Activated CD8-positive, alpha-beta T cell treated with anti-CD3 and anti-CD28 coated beads for 36 hours (primary cell): ENCODE data around the gene TSC22D1. TPM values are rescaled to one million over a fixed set of nuclear protein-coding genes. Genes with fewer than 3 reads are reported as not detected.

Experiments
- ATAC-seq: fragments of 200-7000 bp; cut with Tn5 transposase; one replicate; pipeline ENCODE4 v1.10.0; 2021; ENCODE audit warnings: mild to moderate bottlenecking, moderate library complexity
- CTCF ChIA-PET: fragments of 350-600 bp; sonication (Branson Sonifier 250); formaldehyde crosslinking; loops from one replicate; lab custom pipeline; 2021; ENCODE audit warnings: antibody characterized with exemption; lab: Charles Lee
- POLR2A ChIA-PET: fragments of 350-600 bp; sonication (Branson Sonifier 250); formaldehyde crosslinking; loops from one replicate; lab custom pipeline; 2021; ENCODE audit warnings: antibody characterized with exemption; lab: Charles Lee
- DNase-seq: peaks from one replicate; pipeline ENCODE4 v3.0.0-alpha.2; 2020
- H3K27ac Mint-ChIP-seq: one replicate; pipeline ENCODE4 v1.8.0; 2021; ENCODE audit warnings: mild to moderate bottlenecking, mixed read lengths
- H3K27me3 Mint-ChIP-seq: one replicate; pipeline ENCODE4 v1.8.0; 2021; ENCODE audit warnings: mixed read lengths
- H3K36me3 Mint-ChIP-seq: one replicate; pipeline ENCODE4 v1.8.0; 2021; ENCODE audit warnings: low read depth, mixed read lengths
- H3K4me1 Mint-ChIP-seq: one replicate; pipeline ENCODE4 v1.8.0; 2021; ENCODE audit warnings: low read depth, mixed read lengths
- H3K4me3 Mint-ChIP-seq: one replicate; pipeline ENCODE4 v1.8.0; 2021; ENCODE audit warnings: mild to moderate bottlenecking, moderate library complexity, mixed read lengths
- H3K9me3 Mint-ChIP-seq: one replicate; pipeline ENCODE4 v1.8.0; 2021; ENCODE audit warnings: mixed read lengths
- intact Hi-C: fragments of 100-400 bp; cut with micrococcal nuclease; formaldehyde crosslinking; loops from one replicate; pipeline ENCODE4 v1.10.0; 2022
- total RNA-seq, 2 experiments: library from RNA; stranded (reverse); gene quantifications; one replicate each; pipeline ENCODE4 v1.2.3, GENCODE V29; 2021
- TF ChIP-seq, protein P1 (sequence below): fragments of 200-600 bp; IDR thresholded peaks from one replicate; pipeline ENCODE4 v1.8.0; 2022; ENCODE audit warnings: antibody characterized with exemption, mild to moderate bottlenecking

Gene TSC22D1
- total RNA-seq, 2 experiments from 2014 or later = 7.6 to 9.6 TPM

DNA sequence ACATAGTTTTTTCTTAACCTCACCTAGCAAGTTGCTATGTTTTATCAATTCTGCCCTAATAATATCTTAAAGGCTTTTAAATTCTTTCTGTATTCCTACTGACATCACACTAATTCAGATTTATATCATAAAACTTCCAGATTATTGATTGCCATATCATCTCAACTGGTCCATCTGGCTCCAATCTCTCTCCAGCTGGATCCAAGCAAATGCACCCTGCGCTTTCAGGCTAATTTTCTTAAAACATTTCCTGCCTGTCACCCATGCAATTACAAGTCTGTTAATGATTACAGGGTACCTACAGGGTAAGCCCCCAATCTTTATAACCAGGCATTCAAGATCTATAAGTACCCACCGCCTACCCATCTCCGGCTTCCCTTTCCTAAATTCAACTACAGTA lies 107.3 kb downstream of the TSC22D1 start:
- CTCF ChIA-PET = interaction anchor here (0.8 to 5.2 kb wide), 10 partner anchors 10 to 573 kb away, joined by 3 to 21 read pairs (median 6); no protein-coding TSS in a partner anchor
- Mint-ChIP-seq H3K27ac (no peak overlapping the region), H3K4me1 (no peaks in the 10 kb centered on the region), H3K36me3 (no peaks in the 10 kb centered on the region), H3K9me3 (no peaks in the 10 kb centered on the region), H3K4me3 (no peak overlapping the region), H3K27me3 (no peaks in the 10 kb centered on the region)
- DNase-seq = no peak
- TF ChIP-seq, protein P1, sequence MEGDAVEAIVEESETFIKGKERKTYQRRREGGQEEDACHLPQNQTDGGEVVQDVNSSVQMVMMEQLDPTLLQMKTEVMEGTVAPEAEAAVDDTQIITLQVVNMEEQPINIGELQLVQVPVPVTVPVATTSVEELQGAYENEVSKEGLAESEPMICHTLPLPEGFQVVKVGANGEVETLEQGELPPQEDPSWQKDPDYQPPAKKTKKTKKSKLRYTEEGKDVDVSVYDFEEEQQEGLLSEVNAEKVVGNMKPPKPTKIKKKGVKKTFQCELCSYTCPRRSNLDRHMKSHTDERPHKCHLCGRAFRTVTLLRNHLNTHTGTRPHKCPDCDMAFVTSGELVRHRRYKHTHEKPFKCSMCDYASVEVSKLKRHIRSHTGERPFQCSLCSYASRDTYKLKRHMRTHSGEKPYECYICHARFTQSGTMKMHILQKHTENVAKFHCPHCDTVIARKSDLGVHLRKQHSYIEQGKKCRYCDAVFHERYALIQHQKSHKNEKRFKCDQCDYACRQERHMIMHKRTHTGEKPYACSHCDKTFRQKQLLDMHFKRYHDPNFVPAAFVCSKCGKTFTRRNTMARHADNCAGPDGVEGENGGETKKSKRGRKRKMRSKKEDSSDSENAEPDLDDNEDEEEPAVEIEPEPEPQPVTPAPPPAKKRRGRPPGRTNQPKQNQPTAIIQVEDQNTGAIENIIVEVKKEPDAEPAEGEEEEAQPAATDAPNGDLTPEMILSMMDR = no peak
- ATAC-seq = no peak
- intact Hi-C loops = loop anchor here (2.0 kb wide), 1 partner anchor 564 kb away; no protein-coding TSS in a partner anchor
- POLR2A ChIA-PET = interaction anchor here (1.1 kb wide), 1 partner anchor 10 kb away, joined by 3 read pairs; no protein-coding TSS in a partner anchor

DNA sequence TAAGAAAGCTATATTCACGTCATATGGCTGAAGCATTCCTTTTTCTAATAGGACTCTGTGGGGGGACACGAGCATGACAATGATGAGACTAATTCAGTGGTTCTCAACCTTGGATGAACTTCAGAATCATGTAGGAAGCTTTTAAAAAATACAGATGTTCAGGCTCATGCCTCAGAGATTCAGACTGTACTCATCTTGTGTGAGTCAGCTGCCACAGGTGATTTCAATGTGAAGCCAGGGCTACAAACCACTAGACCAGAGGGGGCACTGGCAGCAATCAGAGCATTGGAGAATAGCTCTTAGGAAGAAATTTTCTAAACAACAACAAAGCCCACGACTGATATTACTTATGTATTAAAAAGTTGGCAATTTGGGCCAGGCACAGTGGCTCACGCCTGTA lies 110.8 kb downstream of the TSC22D1 start:
- Mint-ChIP-seq H3K4me1 (no peaks in the 10 kb centered on the region), H3K9me3 (no peaks in the 10 kb centered on the region), H3K36me3 (no peaks in the 10 kb centered on the region), H3K27me3 (no peaks in the 10 kb centered on the region), H3K27ac (no peak overlapping the region), H3K4me3 (no peak overlapping the region)
- POLR2A ChIA-PET = interaction anchor here (0.6 kb wide), 1 partner anchor 568 kb away, joined by 3 read pairs; no protein-coding TSS in a partner anchor
- intact Hi-C loops = no loop called here
- ATAC-seq (no peak), DNase-seq (no peak)
- TF ChIP-seq, protein P1 = no peak
- CTCF ChIA-PET = interaction anchor here (1.3 to 3.2 kb wide), 4 partner anchors 8 to 560 kb away, joined by 3 to 10 read pairs (median 4); no protein-coding TSS in a partner anchor

DNA sequence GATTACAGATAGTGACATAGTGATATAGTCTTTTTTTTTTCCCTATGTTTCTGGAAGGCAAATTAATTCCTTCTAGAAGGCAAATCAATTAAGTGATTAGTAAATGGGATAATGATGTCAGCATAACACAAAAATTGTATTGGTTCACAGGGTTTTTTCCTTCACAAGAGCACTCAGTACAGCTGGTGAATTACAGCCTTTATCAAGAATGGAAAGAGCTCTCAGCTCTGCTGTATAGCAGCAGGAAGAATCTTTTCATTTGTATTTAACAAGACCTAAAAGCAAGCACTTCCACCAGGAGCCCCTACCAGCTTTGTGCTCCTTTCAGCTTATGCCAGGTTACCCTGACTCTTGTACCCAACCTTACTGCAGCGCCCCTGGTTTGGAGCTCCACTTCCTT lies 111.7 kb downstream of the TSC22D1 start:
- H3K4me3 Mint-ChIP-seq = no peak overlapping the region
- POLR2A ChIA-PET = no interaction called here
- intact Hi-C loops = no loop called here
- TF ChIP-seq, protein P1 = no peak
- H3K9me3 Mint-ChIP-seq = no peaks in the 10 kb centered on the region
- no peaks in the 10 kb centered on the region for H3K4me1 Mint-ChIP-seq
- H3K36me3 Mint-ChIP-seq = no peaks in the 10 kb centered on the region
- no peak overlapping the region for H3K27ac Mint-ChIP-seq
- no peaks in the 10 kb centered on the region for H3K27me3 Mint-ChIP-seq
- ATAC-seq (no peak), DNase-seq (no peak)
- CTCF ChIA-PET = interaction anchor here (1.3 to 3.2 kb wide), 3 partner anchors 9 to 19 kb away, joined by 3 to 10 read pairs (median 3); no protein-coding TSS in a partner anchor

DNA sequence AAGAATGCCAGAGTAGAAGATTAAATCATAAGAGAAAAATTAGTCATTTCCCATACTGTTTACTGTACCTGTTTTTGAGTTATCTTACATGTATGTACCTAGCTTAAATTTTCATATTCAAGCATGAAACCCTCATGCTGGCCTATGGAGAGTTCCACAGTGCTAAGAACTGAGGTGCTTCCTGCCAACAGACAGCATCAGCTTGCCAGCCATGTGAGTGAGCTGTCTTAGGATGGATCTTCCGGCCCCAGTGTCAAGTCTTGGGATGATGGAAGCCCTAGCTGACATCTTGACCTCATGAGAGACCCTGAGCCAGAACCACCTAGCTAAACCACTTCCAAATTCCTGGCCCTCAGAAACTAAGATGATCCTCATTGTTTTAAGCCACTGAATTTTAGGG lies 112.4 kb downstream of the TSC22D1 start:
- Mint-ChIP-seq H3K27me3 (no peaks in the 10 kb centered on the region), H3K4me1 (no peaks in the 10 kb centered on the region), H3K4me3 (no peak overlapping the region), H3K9me3 (no peaks in the 10 kb centered on the region), H3K36me3 (no peaks in the 10 kb centered on the region), H3K27ac (no peak overlapping the region)
- ChIA-PET POLR2A (no interaction called here), CTCF (interaction anchor here (0.8 to 3.2 kb wide), 5 partner anchors 8 to 555 kb away, joined by 3 to 10 read pairs (median 3); no protein-coding TSS in a partner anchor)
- no peak for ATAC-seq
- DNase-seq = no peak
- TF ChIP-seq, protein P1 = no peak
- intact Hi-C loops = no loop called here

DNA sequence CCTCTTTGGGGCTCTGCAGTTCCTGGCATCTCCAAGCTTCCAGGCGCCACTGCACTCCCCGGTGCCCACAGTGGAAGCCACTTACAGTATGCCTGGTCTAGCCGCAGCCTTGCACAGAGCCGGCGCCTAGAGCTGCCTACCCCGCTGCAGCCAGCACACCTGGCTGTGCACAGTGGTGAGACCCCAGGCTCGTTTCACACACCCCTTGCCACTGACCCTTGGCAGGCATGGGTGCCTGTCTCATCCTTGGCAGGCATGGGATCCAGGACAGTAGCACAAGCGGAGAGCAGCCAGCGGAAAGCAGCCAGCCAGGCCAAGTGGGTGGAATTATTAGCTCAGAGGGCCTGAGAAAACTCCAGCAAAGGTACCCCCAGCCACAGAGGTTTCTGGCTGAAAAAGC lies 116.5 kb downstream of the TSC22D1 start:
- Mint-ChIP-seq H3K36me3 (no peaks in the 10 kb centered on the region), H3K4me1 (peaks cover 2% of the 10 kb centered on the region), H3K4me3 (no peak overlapping the region), H3K27me3 (no peaks in the 10 kb centered on the region), H3K27ac (no peak overlapping the region), H3K9me3 (peaks cover 4% of the 10 kb centered on the region)
- DNase-seq (no peak), ATAC-seq (no peak)
- ChIA-PET CTCF (interaction anchor here (1.3 to 2.6 kb wide), 3 partner anchors 9 to 24 kb away, joined by 3 to 9 read pairs (median 7); no protein-coding TSS in a partner anchor), POLR2A (interaction anchor here (0.6 kb wide), 1 partner anchor 9 kb away, joined by 3 read pairs; no protein-coding TSS in a partner anchor)
- TF ChIP-seq, protein P1 = no peak
- intact Hi-C loops = no loop called here
